DND-41 (cell line): ENCODE data around the gene TMEM184C.

Experiments
- ATAC-seq: fragments of 200-7000 bp; cut with Tn5 transposase; 3 replicates; pipeline ENCODE4 v1.9.1; 2021; ENCODE audit warnings: low read depth; ENCODE audit not compliant: insufficient read depth
- DNase-seq: peaks from one replicate; pipeline ENCODE4 v3.0.0-alpha.2; 2020
- H2AFZ ChIP-seq: 2 replicates; pipeline ENCODE4 v1.6.0; 2012; ENCODE audit warnings: low read depth, low read length
- H3K27ac ChIP-seq: 2 replicates; pipeline ENCODE4 v1.5.1; 2012; ENCODE audit warnings: low read length, inconsistent platforms
- H3K27me3 ChIP-seq: fragments of 200-600 bp; sonication (generic); 2 replicates; pipeline ENCODE4 v1.6.0; 2012; ENCODE audit warnings: low read length, mild to moderate bottlenecking, inconsistent platforms; ENCODE audit not compliant: insufficient read depth, poor library complexity
- H3K36me3 ChIP-seq: 2 replicates; pipeline ENCODE4 v1.5.1; 2012; ENCODE audit warnings: low read length, inconsistent platforms; ENCODE audit not compliant: insufficient read depth
- H3K4me1 ChIP-seq: 2 replicates; pipeline ENCODE4 v1.5.1; 2012; ENCODE audit warnings: mild to moderate bottlenecking, low read length; ENCODE audit not compliant: insufficient read depth
- H3K4me2 ChIP-seq: 2 replicates; pipeline ENCODE4 v1.6.0; 2012; ENCODE audit warnings: mild to moderate bottlenecking, moderate library complexity, low read length, inconsistent platforms; ENCODE audit not compliant: insufficient read depth
- H3K4me3 ChIP-seq, 2 experiments: fragments of 200-600 bp in 1 of 2; shearing (Covaris generic) in 1 of 2; 2 replicates each; pipeline ENCODE4 v1.5.1; 2012 to 2016; ENCODE audit warnings: inconsistent platforms in 2 of 2, low read length in 2 of 2, mild to moderate bottlenecking in 2 of 2, low read depth in 1 of 2, moderate library complexity in 1 of 2
- H3K79me2 ChIP-seq: 2 replicates; pipeline ENCODE4 v1.6.0; 2012; ENCODE audit warnings: low read length, inconsistent platforms; ENCODE audit not compliant: insufficient read depth
- H3K9ac ChIP-seq: 2 replicates; pipeline ENCODE4 v1.6.0; 2012; ENCODE audit warnings: low read depth, mild to moderate bottlenecking, inconsistent platforms, low read length, moderate library complexity
- H3K9me3 ChIP-seq: 2 replicates; pipeline ENCODE4 v1.5.1; 2012; ENCODE audit warnings: low read length, moderate library complexity, mild to moderate bottlenecking, inconsistent platforms; ENCODE audit not compliant: insufficient read depth, severe bottlenecking
- H4K20me1 ChIP-seq: 2 replicates; pipeline ENCODE4 v1.6.0; 2012; ENCODE audit warnings: low read length; ENCODE audit not compliant: insufficient read depth
- CTCF ChIP-seq: IDR thresholded peaks from 2 replicates; pipeline ENCODE4 v1.5.1; 2012; ENCODE audit warnings: borderline replicate concordance, low read length, moderate library complexity, mild to moderate bottlenecking; ENCODE audit not compliant: poor library complexity, severe bottlenecking; ENCODE audit errors: extremely low read depth
- EZH2 ChIP-seq: IDR thresholded peaks from 3 replicates; pipeline ENCODE4 v1.6.1; 2012; ENCODE audit warnings: borderline replicate concordance, low read depth, mild to moderate bottlenecking, moderate library complexity, low read length, inconsistent platforms; ENCODE audit not compliant: severe bottlenecking

Gene TMEM184C

GRCh38 chr4:147581606-147582350 is 35.4 kb upstream of the TMEM184C start:
- no peak overlapping the region for H3K27ac ChIP-seq
- no peak overlapping the region for H3K4me3 ChIP-seq
- no peaks in the 10 kb centered on the region for H3K79me2 ChIP-seq
- H3K4me1 ChIP-seq, result no peaks in the 10 kb centered on the region
- no peaks in the 10 kb centered on the region for H3K27me3 ChIP-seq
- no peak overlapping the region for H3K9ac ChIP-seq
- ATAC-seq (no peak), DNase-seq (no peak)
- no peak overlapping the region for H3K4me2 ChIP-seq
- no peaks in the 10 kb centered on the region for H4K20me1 ChIP-seq
- no peak for TF ChIP-seq EZH2
- TF ChIP-seq CTCF, result no peak
- H3K9me3 ChIP-seq, result no peaks in the 10 kb centered on the region
- H2AFZ ChIP-seq, result no peak overlapping the region
- H3K36me3 ChIP-seq, result no peaks in the 10 kb centered on the region

GRCh38 chr4:147582386-147583060 is 34.7 kb upstream of the TMEM184C start:
- Histone ChIP-seq H3K4me2 (no peak overlapping the region), H2AFZ (no peak overlapping the region), H3K36me3 (no peaks in the 10 kb centered on the region), H3K9ac (no peak overlapping the region), H3K27ac (no peak overlapping the region), H3K9me3 (no peaks in the 10 kb centered on the region), H4K20me1 (no peaks in the 10 kb centered on the region), H3K79me2 (no peaks in the 10 kb centered on the region), H3K4me1 (no peaks in the 10 kb centered on the region), H3K4me3 (no peak overlapping the region), H3K27me3 (no peaks in the 10 kb centered on the region)
- ATAC-seq (no peak), DNase-seq (no peak)
- TF ChIP-seq CTCF, result no peak
- no peak for TF ChIP-seq EZH2

- TF ChIP-seq EZH2, result no peak
- TF ChIP-seq CTCF, result no peak
- H3K27ac ChIP-seq, result no peak overlapping the region
- ATAC-seq, result no peak
- no peaks in the 10 kb centered on the region for H3K9me3 ChIP-seq
- no peaks in the 10 kb centered on the region for H4K20me1 ChIP-seq
- no peak overlapping the region for H3K4me3 ChIP-seq
- no peaks in the 10 kb centered on the region for H3K4me1 ChIP-seq
- H2AFZ ChIP-seq, result no peak overlapping the region
- H3K79me2 ChIP-seq, result no peaks in the 10 kb centered on the region
- H3K9ac ChIP-seq, result no peak overlapping the region
- no peaks in the 10 kb centered on the region for H3K27me3 ChIP-seq
- DNase-seq, result no peak
- H3K36me3 ChIP-seq, result no peaks in the 10 kb centered on the region
- H3K4me2 ChIP-seq, result no peak overlapping the region
These were observed 33.3 kb upstream of the TMEM184C start for GRCh38 chr4:147583876-147584275.
